ENCODE data around the gene EDC3. TPM values are rescaled to one million over a fixed set of nuclear protein-coding genes. Genes with fewer than 3 reads are reported as not detected.
A peak's percentile ranks its signal among the peaks of the same experiment; 100 is the strongest.

EDC3 gene
- total RNA-seq, 2 donors from 2014 or later, result 6.7 to 9.2 TPM

GRCh38 chr15:74655424-74655823, 40.4 kb downstream of the EDC3 start:
- no peak for ATAC-seq
- Histone ChIP-seq H3K9me3 (no peaks in the 10 kb centered on the region), H3K27ac (no peak overlapping the region), H3K27me3 (no peaks in the 10 kb centered on the region), H3K4me1 (peaks cover 41% of the 10 kb centered on the region), H3K36me3 (replicated peaks in 1 of 2; ENCODE audit: insufficient read depth in 1 of 2, low read depth in 2 of 2) (no peaks in the 10 kb centered on the region), H3K4me3 (no peak overlapping the region)
- no peak for DNase-seq
- WGBS, 2 donors, result 88 to 90% methylated on average over 7 of the region's 7 CpGs
- TF ChIP-seq CTCF (IDR thresholded peaks at IDR 0.05) (no peak), POLR2A (IDR thresholded peaks at IDR 0.05) (no peak)
- intact Hi-C loops (cut with DNase I), result no loop called here

- Histone ChIP-seq H3K4me3 (no peak overlapping the region), H3K4me1 (peaks cover 47% of the 10 kb centered on the region), H3K9me3 (no peaks in the 10 kb centered on the region), H3K27ac (no peak overlapping the region), H3K36me3 (replicated peaks in 1 of 2; ENCODE audit: insufficient read depth in 1 of 2, low read depth in 2 of 2) (no peaks in the 10 kb centered on the region), H3K27me3 (no peaks in the 10 kb centered on the region)
- intact Hi-C loops (cut with DNase I), result no loop called here
- WGBS, 2 donors, result 77 to 82% methylated on average over 7 of the region's 7 CpGs
- no peak for TF ChIP-seq CTCF (IDR thresholded peaks at IDR 0.05)
- TF ChIP-seq POLR2A (IDR thresholded peaks at IDR 0.05), result no peak
- DNase-seq (no peak), ATAC-seq (no peak)
Observed at GRCh38 chr15:74653426-74654102, 42.3 kb downstream of the EDC3 start.

- H3K4me3 ChIP-seq, result no peak overlapping the region
- TF ChIP-seq POLR2A (IDR thresholded peaks at IDR 0.05), result no peak
- TF ChIP-seq CTCF (IDR thresholded peaks at IDR 0.05), result no peak
- H3K9me3 ChIP-seq, result no peaks in the 10 kb centered on the region
- WGBS, 2 donors, result 44 to 45% methylated on average over 3 of the region's 3 CpGs
- ATAC-seq (peak; percentile 68), DNase-seq (peak in 2 of 4 donors; percentile 22 to 25)
- H3K4me1 ChIP-seq, result peaks cover 42% of the 10 kb centered on the region
- H3K27ac ChIP-seq, result peak overlapping the region in 3 of 4 donors; percentile 13 to 68 (median 55)
- intact Hi-C loops (cut with DNase I), result no loop called here
- no peaks in the 10 kb centered on the region for H3K36me3 ChIP-seq (replicated peaks in 1 of 2; ENCODE audit: insufficient read depth in 1 of 2, low read depth in 2 of 2)
- H3K27me3 ChIP-seq, result no peaks in the 10 kb centered on the region
Observed at GRCh38 chr15:74651242-74651741, 44.5 kb downstream of the EDC3 start.

GRCh38 chr15:74648051-74648842, 47.6 kb downstream of the EDC3 start:
- Histone ChIP-seq H3K27ac (no peak overlapping the region), H3K4me3 (no peak overlapping the region), H3K4me1 (peaks cover 44% of the 10 kb centered on the region), H3K9me3 (no peaks in the 10 kb centered on the region), H3K36me3 (replicated peaks in 1 of 2; ENCODE audit: insufficient read depth in 1 of 2, low read depth in 2 of 2) (no peaks in the 10 kb centered on the region), H3K27me3 (no peaks in the 10 kb centered on the region)
- WGBS, 2 donors, result 84 to 86% methylated on average over 5 of the region's 5 CpGs
- no peak for TF ChIP-seq POLR2A (IDR thresholded peaks at IDR 0.05)
- TF ChIP-seq CTCF (IDR thresholded peaks at IDR 0.05), result no peak
- intact Hi-C loops (cut with DNase I), result no loop called here
- no peak for DNase-seq
- no peak for ATAC-seq
